HCT116 (cell line): ENCODE data around the gene SEC14L1.

Experiments used
- EZH2 ChIP-seq: fragments of 200-600 bp; sonication (generic); IDR thresholded peaks from 2 replicates; pipeline ENCODE4 v1.6.1; 2017; ENCODE audit warnings: antibody characterized with exemption, mixed run types
- JUND ChIP-seq: IDR thresholded peaks from 2 replicates; pipeline ENCODE4 v1.6.1; 2012
- POLR2A ChIP-seq: IDR thresholded peaks from 2 replicates; pipeline ENCODE4 v1.7.0; 2011; ENCODE audit warnings: borderline replicate concordance; ENCODE audit not compliant: insufficient read depth, insufficient read length; ENCODE audit errors: extremely low read depth
- YY1 ChIP-seq: IDR thresholded peaks from 2 replicates; pipeline ENCODE4 v1.6.1; 2011; ENCODE audit warnings: low read length, low read depth, moderate library complexity, mild to moderate bottlenecking; ENCODE audit not compliant: insufficient replicate concordance; ENCODE audit errors: extremely low read depth
- ZNF274 ChIP-seq: fragments of 200-500 bp; sonication (Bioruptor generic); IDR thresholded peaks from 2 replicates; pipeline ENCODE4 v1.6.1; 2014; ENCODE audit warnings: mild to moderate bottlenecking, low read depth, low read length, inconsistent platforms
- TF ChIP-seq, protein P1 (sequence below), 3 experiments: fragments of 200-600 bp in 1 of 3; sonication (generic) in 1 of 3; IDR thresholded peaks in 2 of 3; conservative IDR thresholded peaks in 1 of 3; 2 replicates each; pipeline ENCODE4 v1.5.1; 2012 to 2017; ENCODE audit warnings: low read depth in 2 of 3, low read length in 2 of 3, antibody characterized with exemption in 1 of 3, borderline replicate concordance in 1 of 3, control low read depth in 1 of 3, mild to moderate bottlenecking in 1 of 3, mixed read lengths in 1 of 3, mixed run types in 1 of 3, moderate library complexity in 1 of 3; ENCODE audit not compliant: insufficient read depth in 1 of 3

DNA sequence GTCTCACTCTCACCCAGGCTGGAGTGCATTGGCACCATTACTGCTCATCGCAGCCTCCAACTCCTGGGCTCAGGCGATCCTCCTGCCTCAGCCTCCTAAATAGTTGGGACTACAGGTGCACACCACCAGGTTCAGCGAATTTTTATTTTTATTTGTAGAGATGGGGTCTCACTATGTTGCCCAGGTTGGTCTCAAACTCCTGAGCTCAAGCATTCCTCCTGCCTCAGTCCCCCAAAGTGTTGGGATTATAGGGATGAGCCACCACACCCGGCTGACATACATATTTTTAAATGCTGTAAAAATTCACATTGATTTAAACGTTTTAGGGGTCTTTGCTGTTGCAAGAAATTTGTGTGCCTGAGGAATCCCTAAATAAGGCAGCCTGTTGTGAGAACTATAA is 24.8 kb upstream of the SEC14L1 start:
- no peak for TF ChIP-seq YY1
- TF ChIP-seq, protein P1, sequence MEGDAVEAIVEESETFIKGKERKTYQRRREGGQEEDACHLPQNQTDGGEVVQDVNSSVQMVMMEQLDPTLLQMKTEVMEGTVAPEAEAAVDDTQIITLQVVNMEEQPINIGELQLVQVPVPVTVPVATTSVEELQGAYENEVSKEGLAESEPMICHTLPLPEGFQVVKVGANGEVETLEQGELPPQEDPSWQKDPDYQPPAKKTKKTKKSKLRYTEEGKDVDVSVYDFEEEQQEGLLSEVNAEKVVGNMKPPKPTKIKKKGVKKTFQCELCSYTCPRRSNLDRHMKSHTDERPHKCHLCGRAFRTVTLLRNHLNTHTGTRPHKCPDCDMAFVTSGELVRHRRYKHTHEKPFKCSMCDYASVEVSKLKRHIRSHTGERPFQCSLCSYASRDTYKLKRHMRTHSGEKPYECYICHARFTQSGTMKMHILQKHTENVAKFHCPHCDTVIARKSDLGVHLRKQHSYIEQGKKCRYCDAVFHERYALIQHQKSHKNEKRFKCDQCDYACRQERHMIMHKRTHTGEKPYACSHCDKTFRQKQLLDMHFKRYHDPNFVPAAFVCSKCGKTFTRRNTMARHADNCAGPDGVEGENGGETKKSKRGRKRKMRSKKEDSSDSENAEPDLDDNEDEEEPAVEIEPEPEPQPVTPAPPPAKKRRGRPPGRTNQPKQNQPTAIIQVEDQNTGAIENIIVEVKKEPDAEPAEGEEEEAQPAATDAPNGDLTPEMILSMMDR (IDR thresholded peaks at IDR 0.05 in 2 of 3, conservative IDR thresholded peaks at IDR 0.05 in 1 of 3; ENCODE audit: borderline replicate concordance in 1 of 3, insufficient read depth in 1 of 3, low read depth in 2 of 3, low read length in 2 of 3): no peak
- TF ChIP-seq EZH2: no peak
- TF ChIP-seq POLR2A: no peak
- no peak for TF ChIP-seq ZNF274
- no peak for TF ChIP-seq JUND
